GM18868 (cell line): Measurements from ENCODE around the gene KLHL6.

ENCODE experiments used
- ATAC-seq: cut with Tn5 transposase; IDR thresholded peaks from one replicate; pipeline ENCODE4 v1.9.1; 2021; ENCODE audit warnings: mild to moderate bottlenecking, moderate library complexity; ENCODE audit not compliant: unreplicated experiment

Gene KLHL6

DNA sequence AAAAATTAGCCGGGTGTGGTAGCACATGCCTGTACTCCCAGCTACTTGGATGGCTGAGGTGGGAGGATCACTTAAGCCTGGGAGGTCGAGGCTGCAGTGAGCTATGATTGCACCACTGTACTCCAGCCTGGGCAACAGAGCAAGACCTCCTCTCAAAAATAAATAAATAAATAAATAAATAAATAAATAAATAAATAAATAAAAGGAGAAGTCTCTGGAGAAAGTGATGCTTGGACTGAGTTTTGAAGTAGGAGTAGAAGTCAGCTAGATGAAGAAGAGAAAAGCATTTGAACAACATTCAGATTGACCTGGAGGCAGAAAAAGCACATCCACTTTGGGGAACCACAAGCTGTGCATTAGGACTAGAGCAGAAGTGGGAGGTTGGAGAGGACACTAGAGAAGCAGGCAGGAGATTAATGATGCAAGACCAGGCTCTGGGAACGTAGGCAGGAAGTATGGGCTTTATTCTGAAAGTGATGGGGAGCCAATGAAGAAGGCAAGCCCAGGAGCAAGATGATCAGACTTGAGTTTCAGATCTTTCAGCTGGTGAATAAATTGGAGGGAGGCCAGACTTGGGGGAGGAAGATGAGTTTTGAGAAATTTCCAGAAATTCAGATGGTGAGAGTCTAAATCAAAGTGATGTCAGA lies 48.7 kb downstream of the KLHL6 start:
- ATAC-seq = no peak

DNA sequence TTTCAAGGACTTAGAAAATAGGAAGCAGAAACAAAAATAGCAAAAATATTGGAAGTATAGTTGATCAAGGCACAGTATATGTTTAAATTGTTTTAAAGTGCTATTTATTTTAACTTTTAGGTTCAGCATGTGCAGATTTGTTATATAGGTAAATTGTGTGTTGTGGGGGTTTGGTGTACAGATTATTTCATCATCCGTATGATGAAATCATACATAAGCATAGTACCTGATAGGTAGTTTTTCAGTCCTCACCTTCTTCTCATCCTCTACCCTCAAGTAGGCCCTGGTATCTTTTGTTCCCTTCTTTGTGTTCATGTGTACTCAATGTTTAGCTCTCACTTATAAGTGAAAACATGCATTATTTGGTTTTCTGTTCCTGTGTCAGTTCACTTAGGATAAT lies 50.9 kb downstream of the KLHL6 start:
- no peak for ATAC-seq

DNA sequence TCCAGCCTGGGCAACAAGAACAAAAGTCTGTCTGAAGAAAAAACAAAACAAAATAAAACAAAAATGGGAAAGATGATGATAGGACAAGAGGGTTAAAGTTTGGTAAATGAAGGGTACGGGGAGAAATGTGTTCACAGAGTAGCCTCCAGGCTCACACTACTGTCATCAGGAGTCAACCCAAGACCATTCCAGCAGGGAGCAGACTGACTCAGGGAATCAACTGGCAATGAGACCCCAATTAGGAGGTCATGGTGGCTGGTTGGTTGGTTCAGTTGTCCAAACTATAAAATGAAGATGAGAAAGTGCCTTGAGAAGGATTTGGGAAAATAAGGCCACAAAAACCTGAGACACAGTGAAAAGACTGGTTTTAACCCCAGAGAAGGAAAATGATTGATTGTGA lies 51.8 kb downstream of the KLHL6 start:
- ATAC-seq = no peak

DNA sequence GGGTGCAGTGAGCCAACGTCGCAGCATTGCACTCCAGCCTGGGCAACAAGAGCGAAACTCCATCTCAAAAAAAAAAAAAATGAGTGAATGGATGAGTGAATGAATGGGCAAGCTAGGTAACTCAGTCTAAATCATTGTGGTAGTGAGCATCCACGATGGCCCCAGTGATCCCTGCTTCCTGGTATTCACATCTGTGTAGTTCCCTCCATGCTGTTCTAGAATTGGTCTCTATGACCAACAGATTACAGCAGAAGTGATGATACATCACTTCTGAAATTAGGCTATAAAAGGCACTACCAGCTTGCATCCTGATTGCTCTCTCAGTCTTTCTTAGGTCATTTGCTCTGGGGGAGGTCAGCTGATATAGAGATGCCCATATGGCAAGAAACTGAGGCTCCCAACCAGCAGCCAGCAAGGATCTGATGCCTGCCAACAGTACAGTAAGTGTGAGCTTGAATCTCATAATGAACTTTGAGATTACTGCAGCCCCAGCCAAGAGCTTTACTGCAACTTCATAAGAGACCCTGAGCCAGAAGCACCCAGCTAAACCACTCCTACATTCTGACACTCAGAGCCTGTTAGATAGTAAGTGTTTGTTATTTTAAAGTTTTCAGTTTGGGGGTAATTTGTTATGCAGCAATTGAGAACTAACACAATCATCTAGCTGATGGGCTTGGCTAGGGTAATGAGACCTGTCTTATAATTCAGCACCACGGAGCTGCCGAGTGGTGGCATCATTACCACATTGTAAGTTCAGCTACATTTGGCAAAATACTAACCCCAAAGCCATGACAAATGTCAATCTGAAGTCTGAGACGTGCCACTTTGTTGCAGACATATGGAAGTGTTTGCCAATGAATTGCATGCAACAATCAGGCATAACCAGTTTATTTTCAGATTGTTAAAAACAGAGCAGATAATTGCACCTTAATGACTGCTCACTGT lies 53.0 kb downstream of the KLHL6 start:
- no peak for ATAC-seq

DNA sequence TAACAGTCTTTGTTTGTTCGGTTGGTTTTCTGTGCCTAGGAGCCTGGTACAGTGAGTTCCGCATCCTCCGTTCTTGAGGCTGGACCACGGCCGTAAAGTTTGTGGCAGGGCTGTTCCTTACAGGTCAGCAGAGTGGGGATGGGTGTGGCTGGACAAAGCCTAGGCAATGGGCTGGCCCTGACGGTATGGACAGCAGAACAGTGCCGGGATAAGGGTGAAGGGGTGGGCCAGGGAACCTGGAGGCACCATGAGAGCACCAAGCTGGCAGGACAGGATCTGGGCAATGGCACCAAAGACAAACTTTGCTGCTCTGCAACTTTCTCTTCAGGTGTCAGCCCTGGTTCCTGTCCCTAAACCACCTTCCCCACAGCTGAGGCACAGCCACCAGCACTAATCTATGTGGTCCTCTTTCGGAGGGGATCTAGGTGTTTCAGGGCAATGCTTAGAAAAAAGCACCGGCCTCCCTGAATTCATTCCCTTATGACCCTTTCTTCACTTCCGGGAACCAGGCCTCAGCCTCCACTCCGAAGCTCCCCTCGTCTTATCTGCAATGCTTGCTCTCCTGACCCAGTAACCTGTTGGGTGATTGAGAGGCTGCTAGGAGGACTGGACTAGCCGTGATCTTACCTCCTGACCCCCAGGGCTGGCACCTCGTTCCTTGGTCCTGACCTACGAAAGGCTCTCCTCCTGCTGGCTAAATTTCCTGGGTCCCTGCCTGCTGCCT lies 54.4 kb downstream of the KLHL6 start:
- no peak for ATAC-seq

DNA sequence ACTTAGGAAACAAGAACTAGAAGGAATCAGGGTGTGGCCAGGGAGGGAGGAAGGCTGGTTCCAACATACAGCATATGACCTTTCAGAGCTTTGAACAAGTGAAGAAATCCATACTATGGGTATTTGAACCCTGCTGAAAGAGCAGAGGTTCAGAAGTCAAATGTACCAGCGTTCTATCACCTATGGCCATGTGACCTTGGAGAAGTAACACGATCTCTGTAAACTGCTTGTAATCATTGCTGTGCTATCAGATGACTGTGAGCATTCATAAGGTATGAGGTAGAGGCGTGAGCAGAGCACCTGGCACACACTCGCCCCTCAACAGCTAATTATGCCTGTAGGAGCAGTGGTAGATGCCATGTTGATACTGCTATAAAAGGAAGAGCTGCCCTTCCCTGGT lies 55.2 kb downstream of the KLHL6 start:
- ATAC-seq = no peak

DNA sequence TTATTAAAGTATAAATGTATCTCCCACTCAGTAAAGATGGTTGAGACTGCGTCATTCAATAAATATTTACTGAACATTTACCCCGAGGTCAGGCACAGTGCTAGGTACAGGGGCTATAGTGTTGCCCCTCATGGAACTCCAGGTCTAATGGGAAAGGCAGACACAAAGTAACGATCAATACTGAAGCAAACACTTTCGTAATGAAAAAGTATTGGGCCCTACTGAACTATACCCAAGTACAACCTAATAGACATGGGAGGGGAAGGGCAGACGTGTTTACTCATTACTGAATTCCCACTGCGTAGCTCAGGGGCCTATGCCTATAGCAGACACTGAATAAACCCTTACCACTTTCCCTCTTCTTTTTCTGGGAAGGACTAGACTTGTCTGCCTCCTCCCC lies 56.9 kb downstream of the KLHL6 start:
- no peak for ATAC-seq

DNA sequence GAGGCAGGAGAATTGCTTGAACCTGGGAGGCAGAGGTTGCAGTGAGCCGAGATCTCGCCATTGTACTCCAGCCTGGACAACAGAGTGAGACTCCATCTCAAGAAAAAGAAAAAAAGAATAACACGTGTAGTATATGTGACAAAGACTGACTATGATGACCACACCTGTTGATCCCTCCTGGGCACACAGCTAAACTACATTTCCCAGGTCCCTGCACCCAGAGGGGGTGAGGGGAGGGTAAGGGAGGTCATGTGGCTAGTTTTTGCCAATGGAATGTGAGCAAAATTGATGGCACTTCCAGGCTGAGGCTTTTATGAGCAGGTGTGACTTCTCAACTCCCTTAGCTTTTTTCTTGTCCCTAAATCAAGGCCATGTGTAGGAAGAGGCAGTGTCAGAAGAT lies 58.2 kb downstream of the KLHL6 start:
- no peak for ATAC-seq

DNA sequence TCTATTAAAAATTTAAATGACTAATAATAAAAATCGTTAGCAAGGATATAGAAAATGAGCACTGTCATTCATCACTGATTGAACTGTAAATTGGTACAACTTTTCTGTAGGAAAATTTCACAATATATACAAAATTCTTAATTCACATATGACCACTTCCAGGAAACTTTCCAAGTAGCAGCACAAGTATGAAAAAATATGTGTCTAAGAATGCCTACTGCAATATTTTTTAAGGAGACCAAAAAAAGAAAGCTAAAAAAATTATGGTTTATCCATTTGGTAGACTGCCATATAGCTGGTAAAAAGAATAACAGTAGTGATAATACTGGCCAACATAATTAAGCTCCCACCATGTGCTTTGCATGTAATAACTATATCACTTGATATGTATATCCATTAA lies 59.2 kb downstream of the KLHL6 start:
- ATAC-seq = no peak

DNA sequence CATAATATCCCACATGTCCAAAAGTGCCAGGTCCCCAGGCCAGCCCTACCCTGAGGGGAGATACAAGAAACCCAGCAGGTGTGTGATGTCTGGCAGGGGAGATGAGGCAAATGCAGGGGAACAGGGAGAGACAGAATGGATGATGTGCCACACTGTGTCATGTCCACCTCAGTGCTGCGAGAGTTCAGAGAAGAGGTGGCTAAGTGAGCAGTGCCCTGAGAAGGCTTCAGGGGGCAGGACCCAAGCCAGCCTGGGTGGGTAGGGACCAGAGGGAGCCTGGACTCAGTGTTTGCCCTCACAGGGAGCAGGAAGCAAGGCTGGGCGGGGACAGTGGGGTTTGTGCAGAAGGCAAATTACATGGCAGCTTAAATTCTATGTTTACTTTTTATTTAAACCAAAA lies 61.2 kb downstream of the KLHL6 start:
- ATAC-seq = no peak

DNA sequence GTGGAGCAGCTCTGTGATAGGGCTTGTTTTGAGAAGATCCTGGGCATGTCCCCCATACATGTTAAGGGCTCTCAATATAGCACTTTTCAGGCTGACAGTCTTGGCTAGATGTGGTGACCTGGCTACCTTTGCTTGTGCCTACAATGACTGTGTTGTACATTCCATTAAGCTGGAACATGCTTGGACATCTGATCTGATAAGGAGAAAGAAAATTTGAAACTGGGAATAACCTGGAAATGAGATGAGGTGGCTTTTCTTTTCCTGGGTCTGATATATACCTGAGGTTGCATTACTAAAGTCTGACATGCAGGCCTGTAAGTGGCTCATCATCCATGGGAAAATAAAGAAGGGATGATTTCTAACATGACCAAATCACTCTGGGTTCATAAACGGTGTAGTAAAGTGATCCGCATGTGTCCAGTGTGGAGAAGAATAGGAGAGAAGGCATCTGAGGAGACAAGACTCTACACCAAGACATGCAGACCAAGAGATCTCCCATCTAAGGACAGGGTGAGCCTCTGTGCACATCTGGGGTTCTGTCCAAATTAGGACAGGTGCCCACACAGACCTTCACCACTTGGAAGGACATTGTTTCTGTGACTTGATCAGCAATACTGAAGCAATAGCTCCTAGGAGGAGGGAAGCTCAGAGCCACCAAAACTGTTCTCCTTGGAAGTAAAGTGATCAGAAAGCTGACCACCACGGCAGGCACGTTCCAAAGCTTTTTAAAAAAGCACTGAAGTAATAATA lies 62.0 kb downstream of the KLHL6 start:
- no peak for ATAC-seq

DNA sequence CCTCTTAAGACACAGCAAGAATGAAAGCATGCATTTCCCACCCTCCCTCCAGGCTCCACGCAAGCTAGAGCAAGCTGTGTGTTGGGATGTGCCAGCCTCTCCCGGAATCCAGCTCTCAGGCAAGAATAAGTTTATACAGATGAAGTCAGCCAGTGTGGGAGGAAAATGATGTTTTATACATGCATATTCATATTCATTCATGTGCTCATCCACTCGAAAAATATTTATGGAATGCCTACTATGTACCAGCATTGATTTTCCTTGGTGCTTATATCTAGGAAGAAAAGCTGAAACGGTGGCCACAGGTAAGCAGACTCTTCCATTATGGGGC lies 62.7 kb downstream of the KLHL6 start:
- ATAC-seq = no peak

DNA sequence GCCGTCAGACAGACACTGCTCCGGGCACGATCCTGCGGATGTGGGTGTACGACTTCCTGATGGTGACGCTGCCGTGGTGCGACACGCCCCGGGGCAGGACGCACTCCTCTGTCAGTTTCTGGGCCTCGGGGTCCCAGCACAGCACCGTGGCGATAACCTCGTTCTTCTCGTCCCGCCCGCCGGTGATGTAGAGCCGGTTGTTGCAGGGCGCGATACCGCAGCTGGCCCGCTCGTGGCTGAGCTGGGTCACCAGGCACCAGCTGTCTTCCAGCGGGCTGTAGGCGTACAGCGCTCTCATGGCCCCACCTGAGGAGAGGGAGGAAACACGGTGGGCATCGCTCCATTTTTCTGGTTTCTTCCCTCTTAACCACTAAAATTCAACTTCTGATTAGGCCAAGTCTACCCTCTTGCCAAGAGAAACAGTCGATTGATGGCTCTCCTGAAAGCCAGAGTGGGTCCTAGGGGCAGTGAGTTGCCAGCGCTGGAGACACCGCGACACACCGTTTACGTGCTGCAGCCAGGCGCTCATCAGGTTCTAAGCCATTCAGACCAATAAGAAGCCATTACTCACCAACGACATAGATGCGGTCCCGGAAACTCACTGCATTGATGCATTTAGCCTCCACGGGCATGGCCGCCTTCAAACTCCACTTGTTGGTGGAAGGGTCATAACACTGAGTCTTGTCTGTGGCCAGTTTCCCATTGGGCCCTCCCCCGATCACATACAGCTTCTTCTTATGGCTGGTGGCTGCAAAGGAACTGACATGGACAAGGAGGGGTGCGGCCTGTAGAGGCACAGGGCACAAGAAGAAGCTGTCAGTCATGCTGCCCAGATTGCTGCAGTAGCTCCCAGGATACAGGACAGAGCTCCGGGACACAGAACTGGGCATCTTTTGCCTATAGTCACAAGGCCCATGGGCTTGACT lies 63.3 kb downstream of the KLHL6 start:
- no peak for ATAC-seq

DNA sequence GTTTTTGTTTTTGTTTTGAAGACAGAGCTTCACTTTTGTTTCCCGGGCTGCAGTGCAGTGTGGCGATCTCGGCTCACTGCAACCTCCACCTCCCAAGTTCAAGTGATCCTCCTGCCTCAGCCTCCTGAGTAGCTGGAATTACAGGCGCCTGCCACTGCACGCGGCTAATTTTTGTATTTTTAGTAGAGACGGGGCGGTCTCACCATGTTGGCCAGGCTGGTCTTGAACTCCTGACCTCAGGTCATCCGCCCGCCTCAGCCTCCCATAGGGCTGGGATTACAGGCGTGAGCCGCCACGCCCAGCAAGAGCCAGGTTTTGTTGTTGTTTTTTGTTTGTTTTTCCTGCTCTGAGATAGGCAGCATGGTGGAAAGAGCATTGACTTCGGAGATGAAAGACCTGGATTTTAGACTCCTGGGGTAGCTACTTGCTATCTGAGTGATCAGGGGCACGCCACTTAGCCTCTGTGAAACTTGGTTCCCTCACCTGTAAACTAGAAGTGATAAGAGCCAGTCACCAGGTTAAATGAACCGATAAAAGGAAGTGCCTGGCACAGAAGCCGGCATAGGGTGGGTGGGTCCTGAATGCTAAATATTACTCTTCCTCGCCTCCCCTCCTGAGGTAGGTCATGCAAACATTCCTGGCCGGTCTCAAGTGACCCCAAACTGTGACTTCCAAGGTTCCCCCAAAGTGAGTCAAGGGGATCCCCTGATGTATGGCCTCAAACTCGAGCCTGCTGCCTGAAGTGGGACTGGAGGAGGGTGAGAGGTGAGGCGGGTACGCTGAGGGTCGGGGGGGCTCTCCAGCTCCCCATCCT lies 64.2 kb downstream of the KLHL6 start:
- no peak for ATAC-seq

DNA sequence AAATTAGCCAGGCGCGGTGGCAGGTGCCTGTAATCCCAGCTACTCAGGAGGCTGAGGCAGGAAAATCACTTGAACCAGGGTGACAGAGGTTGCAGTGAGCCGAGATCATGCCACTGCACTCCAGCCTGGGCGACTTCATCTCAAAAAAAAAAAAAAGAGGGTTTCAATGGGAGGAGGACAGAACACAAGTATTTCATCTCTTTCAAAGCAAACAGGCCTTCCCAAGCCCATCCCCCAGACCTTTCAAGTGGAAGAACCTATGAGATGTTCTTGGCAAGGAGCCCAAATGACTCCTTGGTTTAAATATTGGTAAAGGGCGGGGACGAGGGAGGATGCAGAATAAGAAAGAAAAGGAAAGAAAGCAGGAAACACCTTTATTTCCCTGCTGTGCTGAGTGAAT lies 64.9 kb downstream of the KLHL6 start:
- ATAC-seq = no peak

DNA sequence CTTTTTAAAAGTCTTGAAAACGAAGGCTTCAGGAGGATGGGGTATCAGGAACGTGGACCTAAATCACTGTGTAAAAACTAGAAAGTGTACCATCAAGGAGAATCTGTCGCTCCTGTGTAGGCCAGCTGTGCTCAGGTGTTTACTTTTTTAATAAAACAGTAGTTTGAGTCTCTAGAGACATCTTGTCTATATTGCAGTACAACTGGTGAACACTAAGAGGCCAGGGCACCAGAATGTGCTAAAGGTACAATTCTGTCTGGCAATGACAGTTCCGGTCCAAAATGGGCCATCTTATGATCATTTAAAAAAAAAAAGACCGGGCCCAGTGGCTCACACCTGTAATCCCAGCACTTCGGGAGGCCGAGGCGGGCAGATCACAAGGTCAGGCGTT lies 65.3 kb downstream of the KLHL6 start:
- no peak for ATAC-seq

DNA sequence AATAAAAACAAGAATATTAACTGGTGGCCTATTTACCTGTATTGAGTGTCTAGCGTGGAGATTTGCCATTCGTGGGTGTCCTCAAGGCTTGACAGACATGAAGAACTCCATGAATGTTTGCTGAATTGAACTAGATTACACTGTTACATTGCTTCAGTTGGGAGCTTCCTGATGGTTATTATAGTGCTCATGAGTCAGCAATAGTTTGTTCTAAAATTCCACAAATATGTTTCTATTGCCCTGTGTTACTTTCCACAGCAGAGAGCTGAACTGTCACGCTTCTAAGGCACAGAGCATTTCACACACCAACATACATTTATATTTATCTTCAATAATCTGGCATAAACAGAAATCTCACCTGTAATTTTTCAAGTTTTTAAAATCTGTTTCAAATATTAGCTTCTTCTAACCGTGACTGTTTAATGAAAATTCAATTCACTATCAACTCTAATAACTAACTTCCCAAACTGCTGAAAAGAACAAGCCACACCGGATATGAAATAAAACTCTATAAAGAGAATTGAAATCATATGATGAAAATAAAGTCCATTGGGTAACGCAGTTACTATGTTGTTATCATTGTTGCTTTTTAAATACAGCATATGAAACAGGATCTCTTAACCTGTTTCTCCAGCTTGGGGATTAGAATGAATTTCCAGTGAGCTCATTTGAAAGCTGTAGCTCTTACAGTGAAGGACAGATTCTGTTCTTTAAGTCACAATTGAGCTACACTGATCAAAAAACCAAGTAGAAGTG lies 65.9 kb downstream of the KLHL6 start:
- ATAC-seq = no peak

DNA sequence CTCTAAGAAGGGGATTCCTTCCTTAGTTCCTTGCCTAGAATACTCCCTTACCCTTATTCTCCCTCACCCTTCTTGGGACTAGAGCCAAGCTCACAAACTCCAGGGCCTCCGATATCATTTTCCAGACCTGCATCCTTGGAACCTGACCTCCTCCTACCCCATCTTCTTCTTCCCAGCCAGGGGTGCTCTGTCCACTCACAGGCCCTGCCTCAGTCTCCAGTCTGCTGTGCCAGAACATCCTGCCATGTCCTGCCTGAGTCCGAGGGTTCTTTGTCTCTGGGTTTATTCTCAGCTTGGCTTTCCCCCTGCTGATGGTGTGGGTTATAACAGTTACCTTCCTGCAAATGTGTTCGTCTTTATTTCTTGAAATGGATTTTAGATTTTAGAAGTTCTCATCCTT lies 67.2 kb downstream of the KLHL6 start:
- ATAC-seq = no peak

DNA sequence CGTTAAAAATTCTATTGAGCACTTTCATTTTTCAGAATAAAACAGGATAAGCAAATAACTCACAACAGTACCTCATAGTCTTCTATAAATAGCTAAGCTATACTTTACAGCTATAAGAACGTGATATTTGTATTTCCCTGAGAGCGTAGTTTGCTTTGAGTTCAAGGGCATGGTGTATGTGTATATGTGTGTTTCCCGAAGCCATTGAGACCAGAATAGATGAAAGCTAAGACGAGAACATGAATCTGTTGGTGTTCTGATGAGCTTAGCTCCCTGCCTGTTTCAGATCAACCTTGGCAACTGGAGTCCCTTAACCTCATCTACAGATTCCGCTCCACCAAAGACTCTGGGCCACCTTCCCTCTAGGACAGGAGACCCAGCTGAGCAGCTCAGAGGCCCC lies 67.6 kb downstream of the KLHL6 start:
- ATAC-seq = no peak
